ENCODE results near the gene ACTMAP. TPM values are rescaled to one million over a fixed set of nuclear protein-coding genes. Genes with fewer than 3 reads are reported as not detected.

Gene ACTMAP
- total and polyA plus RNA-seq, 2 of the 13 experiments (the other 11 are each of a cell fraction or from before 2014, with no cell fraction given), result 2.2 to 7.9 TPM

- TF ChIP-seq ZNF800 (CRISPR knock-in tag; IDR thresholded peaks at IDR 0.05) (peak; percentile 58; the same call in 1 of the 2 replicates), ZSCAN5A (CRISPR knock-in tag; IDR thresholded peaks at IDR 0.05; ENCODE audit: borderline replicate concordance) (0 out of 2 replicates have a peak, but pooled peaks have one; percentile 47), NRL (CRISPR knock-in tag; IDR thresholded peaks at IDR 0.05; ENCODE audit: borderline replicate concordance) (no peak), NBN (conservative IDR thresholded peaks at IDR 0.05) (no peak), ZIK1 (CRISPR knock-in tag; IDR thresholded peaks at IDR 0.05; ENCODE audit: borderline replicate concordance, low read depth) (no peak), DZIP1 (CRISPR knock-in tag; IDR thresholded peaks at IDR 0.05) (no peak), NFKB2 (CRISPR knock-in tag; IDR thresholded peaks at IDR 0.05; ENCODE audit: borderline replicate concordance) (peak; percentile 56; the same call in 1 of the 2 replicates), LBX2 (CRISPR knock-in tag; IDR thresholded peaks at IDR 0.05; ENCODE audit: borderline replicate concordance) (no peak), SNAI1 (CRISPR knock-in tag; IDR thresholded peaks at IDR 0.05; ENCODE audit: borderline replicate concordance) (no peak), TBP (CRISPR knock-in tag; IDR thresholded peaks at IDR 0.05) (no peak), GMEB1 (CRISPR knock-in tag; IDR thresholded peaks at IDR 0.05; ENCODE audit: borderline replicate concordance) (peak; percentile 65; the same call in 1 of the 2 replicates), PHF8 (CRISPR knock-in tag; IDR thresholded peaks at IDR 0.05) (peak; percentile 49; the same call in 1 of the 2 replicates), SRY (CRISPR knock-in tag; IDR thresholded peaks at IDR 0.05) (no peak), MXD4 (CRISPR knock-in tag; IDR thresholded peaks at IDR 0.05) (peak; percentile 78; the same call in 1 of the 2 replicates), ESRRA (CRISPR knock-in tag; IDR thresholded peaks at IDR 0.05; ENCODE audit: low read depth) (no peak), ZNF225 (CRISPR knock-in tag; IDR thresholded peaks at IDR 0.05) (no peak)
These were observed 729 bp upstream of the ACTMAP start, which contains the start of gene SNRPA (continued) for GRCh38 chr19:40750874-40751537.
